ENCODE measurements around the gene SLC8A2. TPM values are rescaled to one million over a fixed set of nuclear protein-coding genes. Genes with fewer than 3 reads are reported as not detected.
A peak's percentile ranks its signal among the peaks of the same experiment; 100 is the strongest.

SLC8A2 gene
- total RNA-seq, 5 donors from 2014 or later (not counting 1 experiment from before 2014, with no cell fraction given): not detected

GRCh38 chr19:47446534-47447469, 24.9 kb downstream of the SLC8A2 start:
- H3K27me3 Mint-ChIP-seq: peaks cover 61% of the 10 kb centered on the region in 2 donors
- peaks cover 5 to 71% of the 10 kb centered on the region in 2 experiments for H3K27me3 ChIP-seq (replicated peaks in 1 of 2; ENCODE audit: control insufficient read depth in 2 of 2, extremely low read depth in 1 of 2, insufficient read depth in 2 of 2, low read length in 1 of 2)
- no peak for DNase-seq
- H3K4me1 Mint-ChIP-seq: peaks cover 41 to 52% (median 46%) of the 10 kb centered on the region in 3 donors
- no peaks in the 10 kb centered on the region for H3K9me3 ChIP-seq
- no peak overlapping the region for H3K27ac ChIP-seq (ENCODE audit: low read length)
- peak overlapping the region in 1 of 2 donors; percentile 44 for H3K4me3 ChIP-seq (ENCODE audit: control insufficient read depth in 1 of 2, extremely low read depth in 1 of 2, low read length in 1 of 2)
- ChIA-PET CTCF (interaction anchor here in 1 of 2 donors (0.5 to 1.8 kb wide), 4 partner anchors 10 to 148 kb away, joined by 3 to 8 read pairs (median 6); no protein-coding TSS in a partner anchor), POLR2A (no interaction called here)
- H3K4me1 ChIP-seq (ENCODE audit: control insufficient read depth in 1 of 2, extremely low read depth in 1 of 2, insufficient read depth in 2 of 2, low read length in 2 of 2): peaks cover 15 to 49% of the 10 kb centered on the region in 2 experiments
- peak overlapping the region in 1 of 2 donors; percentile 31 for H3K27ac Mint-ChIP-seq
- peak in 2 of 4 experiments; percentile 4 to 14 for ATAC-seq (replicated peaks in 1 of 4)
- peak overlapping the region; percentile 41 to 87 (median 63) for H3K4me3 Mint-ChIP-seq
- no peaks in the 10 kb centered on the region for H3K36me3 Mint-ChIP-seq
- H3K36me3 ChIP-seq (ENCODE audit: control insufficient read depth in 2 of 2, extremely low read depth in 1 of 2, insufficient read depth in 1 of 2, low read length in 1 of 2): no peaks in the 10 kb centered on the region
- WGBS (ENCODE audit: insufficient coverage): 15% methylated on average over 18 of the region's 28 CpGs
- H3K9me3 Mint-ChIP-seq: no peaks in the 10 kb centered on the region

- no peaks in the 10 kb centered on the region for H3K9me3 Mint-ChIP-seq
- Histone ChIP-seq H3K36me3 (ENCODE audit: control insufficient read depth in 2 of 2, extremely low read depth in 1 of 2, insufficient read depth in 1 of 2, low read length in 1 of 2) (no peaks in the 10 kb centered on the region), H3K4me1 (ENCODE audit: control insufficient read depth in 1 of 2, extremely low read depth in 1 of 2, insufficient read depth in 2 of 2, low read length in 2 of 2) (peaks cover 15 to 49% of the 10 kb centered on the region in 2 experiments), H3K9me3 (no peaks in the 10 kb centered on the region), H3K4me3 (ENCODE audit: control insufficient read depth in 1 of 2, extremely low read depth in 1 of 2, low read length in 1 of 2) (peak overlapping the region in 1 of 2 donors; percentile 48), H3K27me3 (replicated peaks in 1 of 2; ENCODE audit: control insufficient read depth in 2 of 2, extremely low read depth in 1 of 2, insufficient read depth in 2 of 2, low read length in 1 of 2) (peaks cover 5 to 79% of the 10 kb centered on the region in 2 experiments), H3K27ac (ENCODE audit: low read length) (no peak overlapping the region)
- under 1% methylated on average over 22 of the region's 22 CpGs for WGBS (ENCODE audit: insufficient coverage)
- no peaks in the 10 kb centered on the region for H3K36me3 Mint-ChIP-seq
- peak overlapping the region; percentile 52 to 87 (median 63) for H3K4me3 Mint-ChIP-seq
- H3K27me3 Mint-ChIP-seq: peaks cover 61 to 65% of the 10 kb centered on the region in 2 donors
- POLR2A ChIA-PET: no interaction called here
- DNase-seq (peak; percentile 43 to 82 (median 72)), ATAC-seq (replicated peaks in 1 of 4) (peak; percentile 87 to 92 (median 89))
- H3K27ac Mint-ChIP-seq: no peak overlapping the region
- H3K4me1 Mint-ChIP-seq: peaks cover 41 to 52% (median 46%) of the 10 kb centered on the region in 3 donors
- CTCF ChIA-PET: interaction anchor here in 1 of 2 donors (0.5 to 1.8 kb wide), 4 partner anchors 9 to 149 kb away, joined by 3 to 8 read pairs (median 4); no protein-coding TSS in a partner anchor
Measured at GRCh38 chr19:47445937-47446402, 25.7 kb downstream of the SLC8A2 start.

- no CpG with 5 or more reads among the region's 4 CpGs for WGBS (ENCODE audit: insufficient coverage)
- H3K27ac ChIP-seq (ENCODE audit: low read length): no peak overlapping the region
- Mint-ChIP-seq H3K4me1 (peaks cover 41 to 52% (median 46%) of the 10 kb centered on the region in 3 donors), H3K27ac (peak overlapping the region in 1 of 2 donors; percentile 28), H3K9me3 (no peaks in the 10 kb centered on the region), H3K27me3 (peaks cover 65 to 67% of the 10 kb centered on the region in 2 donors), H3K4me3 (peak overlapping the region; percentile 52 to 87 (median 63)), H3K36me3 (no peaks in the 10 kb centered on the region)
- DNase-seq (no peak), ATAC-seq (replicated peaks in 1 of 4) (no peak)
- CTCF ChIA-PET: interaction anchor here in 1 of 2 donors (0.5 to 1.8 kb wide), 3 partner anchors 9 to 87 kb away, joined by 3 to 8 read pairs (median 3); no protein-coding TSS in a partner anchor
- H3K27me3 ChIP-seq (replicated peaks in 1 of 2; ENCODE audit: control insufficient read depth in 2 of 2, extremely low read depth in 1 of 2, insufficient read depth in 2 of 2, low read length in 1 of 2): peaks cover 2 to 84% of the 10 kb centered on the region in 2 experiments
- POLR2A ChIA-PET: no interaction called here
- no peaks in the 10 kb centered on the region for H3K9me3 ChIP-seq
- peak overlapping the region in 1 of 2 donors; percentile 48 for H3K4me3 ChIP-seq (ENCODE audit: control insufficient read depth in 1 of 2, extremely low read depth in 1 of 2, low read length in 1 of 2)
- H3K36me3 ChIP-seq (ENCODE audit: control insufficient read depth in 2 of 2, extremely low read depth in 1 of 2, insufficient read depth in 1 of 2, low read length in 1 of 2): no peaks in the 10 kb centered on the region
- peaks cover 15 to 49% of the 10 kb centered on the region in 2 experiments for H3K4me1 ChIP-seq (ENCODE audit: control insufficient read depth in 1 of 2, extremely low read depth in 1 of 2, insufficient read depth in 2 of 2, low read length in 2 of 2)
Measured at GRCh38 chr19:47445527-47445926, 26.2 kb downstream of the SLC8A2 start.

- Mint-ChIP-seq H3K27me3 (peaks cover 66 to 75% of the 10 kb centered on the region in 2 donors), H3K36me3 (no peaks in the 10 kb centered on the region), H3K4me1 (peaks cover 41 to 52% (median 46%) of the 10 kb centered on the region in 3 donors), H3K27ac (no peak overlapping the region), H3K9me3 (no peaks in the 10 kb centered on the region), H3K4me3 (peak overlapping the region in 2 of 3 donors; percentile 45 to 87)
- Histone ChIP-seq H3K4me3 (ENCODE audit: control insufficient read depth in 1 of 2, extremely low read depth in 1 of 2, low read length in 1 of 2) (peak overlapping the region in 1 of 2 donors; percentile 17), H3K4me1 (ENCODE audit: control insufficient read depth in 1 of 2, extremely low read depth in 1 of 2, insufficient read depth in 2 of 2, low read length in 2 of 2) (peaks cover 15 to 49% of the 10 kb centered on the region in 2 experiments), H3K27ac (ENCODE audit: low read length) (no peak overlapping the region), H3K36me3 (ENCODE audit: control insufficient read depth in 2 of 2, extremely low read depth in 1 of 2, insufficient read depth in 1 of 2, low read length in 1 of 2) (no peaks in the 10 kb centered on the region), H3K9me3 (no peaks in the 10 kb centered on the region), H3K27me3 (replicated peaks in 1 of 2; ENCODE audit: control insufficient read depth in 2 of 2, extremely low read depth in 1 of 2, insufficient read depth in 2 of 2, low read length in 1 of 2) (peaks cover 2 to 89% of the 10 kb centered on the region in 2 experiments)
- 13% methylated on average over 11 of the region's 22 CpGs for WGBS (ENCODE audit: insufficient coverage)
- POLR2A ChIA-PET: no interaction called here
- ATAC-seq (replicated peaks in 1 of 4) (peak in 2 of 4 experiments; percentile 5 to 16), DNase-seq (peak in 25 of 35 experiments; percentile 10 to 67 (median 37))
- CTCF ChIA-PET: interaction anchor here in 1 of 2 donors (0.9 kb wide), 1 partner anchor 16 kb away, joined by 3 read pairs; no protein-coding TSS in a partner anchor
Measured at GRCh38 chr19:47444388-47444821, 27.3 kb downstream of the SLC8A2 start.

GRCh38 chr19:47443331-47443730, 28.4 kb downstream of the SLC8A2 start:
- H3K36me3 ChIP-seq (ENCODE audit: control insufficient read depth in 2 of 2, extremely low read depth in 1 of 2, insufficient read depth in 1 of 2, low read length in 1 of 2): no peaks in the 10 kb centered on the region
- H3K36me3 Mint-ChIP-seq: no peaks in the 10 kb centered on the region
- no peak overlapping the region for H3K27ac ChIP-seq (ENCODE audit: low read length)
- H3K4me3 ChIP-seq (ENCODE audit: control insufficient read depth in 1 of 2, extremely low read depth in 1 of 2, low read length in 1 of 2): no peak overlapping the region
- peaks cover 41 to 51% (median 46%) of the 10 kb centered on the region in 3 donors for H3K4me1 Mint-ChIP-seq
- H3K4me1 ChIP-seq (ENCODE audit: control insufficient read depth in 1 of 2, extremely low read depth in 1 of 2, insufficient read depth in 2 of 2, low read length in 2 of 2): peaks cover 15 to 49% of the 10 kb centered on the region in 2 experiments
- H3K27me3 Mint-ChIP-seq: peaks cover 69 to 72% of the 10 kb centered on the region in 2 donors
- no peaks in the 10 kb centered on the region for H3K9me3 ChIP-seq
- H3K9me3 Mint-ChIP-seq: no peaks in the 10 kb centered on the region
- peak overlapping the region in 1 of 2 donors; percentile 37 for H3K27ac Mint-ChIP-seq
- 30% methylated on average over 12 of the region's 12 CpGs for WGBS (ENCODE audit: insufficient coverage)
- no peak for ATAC-seq (replicated peaks in 1 of 4)
- ChIA-PET CTCF (no interaction called here), POLR2A (no interaction called here)
- peaks cover 2 to 95% of the 10 kb centered on the region in 2 experiments for H3K27me3 ChIP-seq (replicated peaks in 1 of 2; ENCODE audit: control insufficient read depth in 2 of 2, extremely low read depth in 1 of 2, insufficient read depth in 2 of 2, low read length in 1 of 2)
- DNase-seq: no peak
- peak overlapping the region in 1 of 3 donors; percentile 87 for H3K4me3 Mint-ChIP-seq

GRCh38 chr19:47438793-47439220, 32.9 kb downstream of the SLC8A2 start:
- CTCF ChIA-PET: interaction anchor here in 1 of 2 donors (0.5 kb wide), 1 partner anchor 25 kb away, joined by 4 read pairs; no protein-coding TSS in a partner anchor
- peaks cover 2 to 94% of the 10 kb centered on the region in 2 experiments for H3K27me3 ChIP-seq (replicated peaks in 1 of 2; ENCODE audit: control insufficient read depth in 2 of 2, extremely low read depth in 1 of 2, insufficient read depth in 2 of 2, low read length in 1 of 2)

More at GRCh38 chr19:47438793-47439220, 32.9 kb downstream of the SLC8A2 start:
- Mint-ChIP-seq H3K36me3 (no peaks in the 10 kb centered on the region), H3K27ac (no peak overlapping the region), H3K4me1 (peaks cover 19 to 33% (median 29%) of the 10 kb centered on the region in 3 donors), H3K27me3 (peaks cover 57 to 61% of the 10 kb centered on the region in 2 donors), H3K9me3 (no peaks in the 10 kb centered on the region), H3K4me3 (no peak overlapping the region)
- no peak for DNase-seq
- WGBS (ENCODE audit: insufficient coverage): 10% methylated on average over 2 of the region's 5 CpGs
- Histone ChIP-seq H3K4me3 (ENCODE audit: control insufficient read depth in 1 of 2, extremely low read depth in 1 of 2, low read length in 1 of 2) (no peak overlapping the region), H3K27ac (ENCODE audit: low read length) (no peak overlapping the region), H3K9me3 (no peaks in the 10 kb centered on the region), H3K4me1 (ENCODE audit: control insufficient read depth in 1 of 2, extremely low read depth in 1 of 2, insufficient read depth in 2 of 2, low read length in 2 of 2) (peaks cover 0 to 32% of the 10 kb centered on the region in 2 experiments), H3K36me3 (ENCODE audit: control insufficient read depth in 2 of 2, extremely low read depth in 1 of 2, insufficient read depth in 1 of 2, low read length in 1 of 2) (no peaks in the 10 kb centered on the region)
- ATAC-seq (replicated peaks in 1 of 4): no peak
- POLR2A ChIA-PET: no interaction called here
